ENCODE measurements around the gene ATP6AP1.

DNA sequence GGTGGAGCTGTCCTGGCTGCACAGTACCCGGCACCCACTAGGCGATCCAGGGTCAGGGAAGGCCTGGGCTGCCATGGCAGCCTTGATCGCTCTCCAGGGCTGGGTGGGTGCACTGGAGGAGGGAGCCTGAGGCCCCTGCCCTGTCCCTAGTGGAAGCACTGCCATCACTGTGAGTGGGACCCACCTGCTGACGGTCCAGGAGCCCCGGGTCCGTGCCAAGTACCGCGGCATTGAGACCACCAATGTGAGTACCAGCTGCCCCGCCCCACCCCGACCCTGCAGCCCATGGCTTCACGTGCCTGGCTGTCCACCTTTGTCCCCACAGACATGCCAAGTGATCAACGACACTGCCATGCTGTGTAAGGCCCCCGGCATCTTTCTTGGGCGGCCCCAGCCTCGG, 38.4 kb downstream of the ATP6AP1 start:
- TF ChIP-seq, protein P1, sequence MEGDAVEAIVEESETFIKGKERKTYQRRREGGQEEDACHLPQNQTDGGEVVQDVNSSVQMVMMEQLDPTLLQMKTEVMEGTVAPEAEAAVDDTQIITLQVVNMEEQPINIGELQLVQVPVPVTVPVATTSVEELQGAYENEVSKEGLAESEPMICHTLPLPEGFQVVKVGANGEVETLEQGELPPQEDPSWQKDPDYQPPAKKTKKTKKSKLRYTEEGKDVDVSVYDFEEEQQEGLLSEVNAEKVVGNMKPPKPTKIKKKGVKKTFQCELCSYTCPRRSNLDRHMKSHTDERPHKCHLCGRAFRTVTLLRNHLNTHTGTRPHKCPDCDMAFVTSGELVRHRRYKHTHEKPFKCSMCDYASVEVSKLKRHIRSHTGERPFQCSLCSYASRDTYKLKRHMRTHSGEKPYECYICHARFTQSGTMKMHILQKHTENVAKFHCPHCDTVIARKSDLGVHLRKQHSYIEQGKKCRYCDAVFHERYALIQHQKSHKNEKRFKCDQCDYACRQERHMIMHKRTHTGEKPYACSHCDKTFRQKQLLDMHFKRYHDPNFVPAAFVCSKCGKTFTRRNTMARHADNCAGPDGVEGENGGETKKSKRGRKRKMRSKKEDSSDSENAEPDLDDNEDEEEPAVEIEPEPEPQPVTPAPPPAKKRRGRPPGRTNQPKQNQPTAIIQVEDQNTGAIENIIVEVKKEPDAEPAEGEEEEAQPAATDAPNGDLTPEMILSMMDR (IDR thresholded peaks at IDR 0.05): no peak
- TF ChIP-seq POLR2AphosphoS5 (IDR thresholded peaks at IDR 0.05; ENCODE audit: insufficient read depth in 1 of 2, low read depth in 1 of 2) (no peak), POLR2A (IDR thresholded peaks at IDR 0.05) (no peak)
